Ureter (tissue), 1 donor: ENCODE data around the gene CDH4. TPM values are rescaled to one million over a fixed set of nuclear protein-coding genes. Genes with fewer than 3 reads are reported as not detected.

Experiments
- DNase-seq: peaks from one replicate; pipeline ENCODE4 v3.0.0-alpha.2; 2020; ENCODE audit warnings: low spot score
- total RNA-seq: library from RNA; stranded (reverse); gene quantifications from one replicate; pipeline ENCODE4 v1.2.4, GENCODE V29; 2023
- donor health status: DM: yes; HTN: yes; CAD: no.

Gene CDH4
- total RNA-seq, 1 donor from 2014 or later: 0.26 TPM

DNA sequence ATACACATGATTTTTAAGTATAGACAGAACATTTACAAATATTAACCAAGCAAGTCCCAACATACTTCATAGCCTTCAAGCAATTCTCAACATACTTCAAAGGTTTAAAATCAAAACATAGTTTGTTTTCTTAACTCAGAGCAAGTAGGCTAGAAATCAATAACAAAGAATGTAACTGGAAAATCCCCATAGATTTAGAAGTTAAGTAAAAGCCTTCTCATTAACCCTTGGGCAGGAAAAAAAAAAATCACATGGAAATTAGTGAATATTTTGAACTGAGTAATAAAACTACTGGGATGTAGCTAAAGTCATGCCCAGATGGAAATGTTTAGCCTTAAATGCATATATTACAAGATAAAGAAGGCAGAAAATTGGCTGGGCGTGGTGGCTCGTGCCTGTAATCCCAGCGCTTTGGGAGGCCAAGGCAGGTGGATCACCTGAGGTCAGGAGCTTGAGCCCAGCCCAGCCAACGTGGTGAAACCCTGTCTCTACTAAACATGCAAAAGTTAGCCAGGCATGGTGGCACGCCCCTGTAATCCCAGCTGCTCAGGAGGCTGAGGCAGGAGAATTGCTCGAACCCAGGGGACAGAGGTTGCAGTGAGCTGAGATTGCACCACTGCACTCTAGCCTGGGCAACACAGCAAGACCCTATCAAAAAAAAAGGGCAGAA is 497.5 kb downstream of the CDH4 start:
- DNase-seq: no peak

DNA sequence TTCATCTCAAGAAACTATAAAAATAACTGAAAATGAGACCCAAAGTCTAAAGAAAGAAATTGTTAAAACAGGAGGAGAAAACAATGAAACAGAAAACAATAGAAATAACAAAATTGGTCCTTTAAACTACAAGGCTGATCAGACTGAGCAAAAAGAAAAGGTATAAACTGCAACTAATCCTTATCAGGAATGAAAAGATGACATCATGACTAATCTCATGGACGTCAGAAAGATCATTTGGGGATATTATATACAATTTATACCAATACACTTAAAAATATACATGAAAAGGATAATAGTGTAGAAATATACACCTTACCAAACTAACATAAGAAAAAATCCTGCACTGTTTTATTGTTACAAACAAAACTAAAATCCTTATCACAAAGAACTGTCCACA is 498.0 kb downstream of the CDH4 start:
- no peak for DNase-seq

DNA sequence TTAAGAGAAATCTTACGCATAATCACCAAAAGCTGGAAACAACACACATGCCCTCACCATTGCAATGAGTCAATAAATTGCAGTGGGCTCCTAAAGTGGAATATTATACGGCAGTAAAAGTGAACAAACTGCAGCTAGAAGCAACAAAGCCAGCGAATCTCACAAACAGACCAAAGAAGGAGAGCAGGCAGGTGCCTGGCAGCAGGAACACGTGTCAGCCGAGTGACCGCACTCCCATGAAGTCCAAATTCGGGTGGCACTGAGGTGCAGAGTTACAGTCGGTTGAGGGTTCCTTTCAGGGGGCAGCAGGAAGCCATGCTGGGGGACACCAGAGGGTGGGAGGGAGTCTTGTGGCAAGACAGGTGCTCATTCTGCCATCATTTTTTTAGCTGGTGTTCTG is 500.5 kb downstream of the CDH4 start:
- DNase-seq: no peak

DNA sequence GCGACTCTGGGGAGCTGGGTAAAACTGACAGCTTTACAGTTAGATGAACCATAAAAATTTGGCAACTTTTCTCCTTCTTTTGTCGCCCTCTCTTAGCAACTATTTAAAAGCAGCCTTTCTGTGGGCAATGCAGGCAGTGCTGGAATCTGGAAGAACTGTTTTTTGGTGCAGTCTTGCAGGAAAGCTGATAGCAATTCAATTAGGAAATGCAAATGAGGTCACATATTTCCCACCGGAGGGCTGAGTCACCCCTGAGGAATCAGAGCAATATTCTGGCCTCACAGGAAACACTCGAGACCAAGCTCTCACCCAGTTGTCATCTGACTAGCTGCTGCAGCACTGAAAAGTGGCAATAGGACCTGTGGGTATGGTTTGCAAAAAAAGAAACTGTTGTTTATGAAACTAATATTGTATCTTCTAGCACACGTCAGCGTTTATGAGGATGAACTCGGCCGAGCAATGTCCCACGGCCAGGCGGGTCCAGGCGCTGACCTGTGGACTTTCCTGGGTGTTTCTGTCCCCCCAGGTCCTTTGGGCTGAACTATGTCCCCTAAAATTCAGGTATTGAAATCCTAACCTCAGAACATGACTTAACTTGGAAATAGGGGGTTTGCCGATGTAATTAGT is 501.4 kb downstream of the CDH4 start:
- DNase-seq: no peak

DNA sequence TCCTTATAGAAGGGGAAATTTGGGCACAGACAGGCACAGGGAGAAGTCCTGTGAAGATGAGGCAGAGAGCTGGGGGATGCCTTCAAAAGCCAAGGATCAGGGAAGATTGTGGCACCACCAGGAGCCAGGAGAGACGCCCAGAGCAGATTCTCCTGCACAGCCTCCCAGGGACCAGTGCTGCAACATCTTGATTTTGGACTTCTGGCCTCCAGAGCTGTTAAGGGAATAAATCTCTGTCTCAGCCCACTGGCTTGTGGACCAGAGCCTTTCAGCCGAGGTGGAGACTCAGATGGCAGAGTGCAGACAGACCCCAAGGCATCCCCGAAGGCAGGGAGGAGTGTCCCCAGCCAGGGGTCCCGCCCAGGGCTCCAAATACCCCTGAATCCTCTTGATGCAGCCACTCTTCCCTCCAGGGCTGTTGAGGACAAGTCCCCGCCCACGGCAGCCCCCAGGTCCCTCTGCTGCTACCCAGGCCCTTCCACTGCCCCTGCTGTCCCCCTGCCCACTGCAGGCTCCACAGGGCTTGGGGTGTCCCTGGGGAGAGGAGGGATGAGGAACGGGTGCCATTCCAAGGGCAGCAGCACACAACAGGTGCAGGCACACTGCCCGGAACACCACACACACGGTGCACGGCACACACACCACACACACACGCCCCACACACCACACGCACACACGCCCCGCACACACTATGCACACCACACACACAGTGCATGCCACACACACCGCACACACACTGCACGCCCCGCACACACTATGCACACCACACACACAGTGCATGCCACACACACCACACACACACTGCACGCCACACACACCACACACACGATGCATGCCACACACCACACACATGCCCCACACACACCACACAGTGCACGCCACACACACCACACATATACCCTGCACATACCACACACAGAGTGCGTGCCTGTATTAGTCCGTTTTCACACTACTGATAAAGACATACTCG is 502.2 kb downstream of the CDH4 start:
- no peak for DNase-seq

DNA sequence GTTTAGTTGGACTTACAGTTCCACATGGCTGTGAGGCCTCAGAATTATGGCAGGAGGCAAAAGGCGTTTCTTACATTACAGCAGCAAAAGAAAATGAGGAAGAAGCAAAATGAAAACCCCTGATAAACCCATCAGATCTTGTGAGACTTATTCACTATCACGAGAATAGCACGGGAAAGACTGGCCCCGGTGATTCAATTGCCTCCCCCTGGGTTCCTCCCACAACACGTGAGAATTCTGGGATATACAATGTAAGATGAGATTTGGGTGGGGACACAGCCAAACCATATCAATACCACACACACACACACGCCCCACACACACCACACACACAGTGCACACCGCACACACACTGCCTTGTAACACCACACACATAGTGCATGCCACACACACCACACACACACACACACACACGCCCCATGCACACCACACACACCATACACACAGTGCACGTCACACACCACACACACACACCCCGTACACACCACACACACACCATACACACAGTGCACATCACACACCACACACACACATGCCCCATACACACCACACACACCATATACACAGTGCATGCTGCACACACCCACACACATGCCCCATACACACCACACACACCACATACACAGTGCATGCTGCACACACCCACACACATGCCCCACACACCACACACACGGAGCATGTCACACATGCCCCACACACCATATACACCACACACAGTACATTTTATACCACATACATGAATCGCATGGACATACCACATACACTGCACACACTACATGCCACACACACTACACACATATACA is 503.1 kb downstream of the CDH4 start:
- DNase-seq: no peak

DNA sequence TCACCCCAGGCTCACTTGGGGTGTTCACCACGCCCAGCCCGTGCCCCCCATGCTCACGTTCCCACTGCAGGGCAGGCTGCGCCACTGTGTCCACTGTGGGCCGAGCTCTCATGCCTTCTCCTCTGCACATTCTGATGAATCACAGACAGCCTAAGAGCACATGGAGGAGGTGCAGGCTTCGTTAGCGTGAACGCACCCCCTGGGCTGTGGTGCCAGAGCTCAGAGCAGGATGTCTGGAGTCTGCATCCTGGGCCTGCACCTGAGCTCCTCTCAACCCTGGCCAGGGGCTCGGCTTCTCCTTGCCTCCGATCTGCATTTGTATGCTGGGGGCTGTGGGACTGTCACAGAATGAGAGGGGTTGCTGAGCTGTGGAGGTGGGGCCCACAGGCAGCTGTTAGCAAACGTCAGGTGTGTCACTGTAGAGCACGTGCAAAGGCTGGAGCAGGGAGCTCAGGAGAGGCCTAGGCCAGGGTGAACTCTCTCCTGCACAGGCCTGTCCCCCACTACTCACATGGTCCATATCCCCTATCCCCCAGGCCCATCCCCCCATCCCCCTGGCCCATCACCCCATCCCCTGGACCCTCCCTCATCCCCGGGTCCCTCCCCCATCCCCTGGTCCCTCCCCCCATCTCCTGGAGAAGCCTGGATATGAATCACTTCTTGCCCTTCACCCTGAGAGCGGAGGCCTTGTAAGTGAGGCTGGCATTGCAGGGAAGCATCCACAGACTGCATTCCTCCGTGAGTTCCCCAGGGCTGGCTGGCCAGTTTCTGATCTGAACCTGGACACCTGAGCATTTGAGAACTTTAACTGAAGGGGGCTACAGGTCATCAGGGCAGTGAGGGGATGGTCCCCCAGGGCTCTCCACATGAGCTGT is 504.1 kb downstream of the CDH4 start:
- DNase-seq: no peak

DNA sequence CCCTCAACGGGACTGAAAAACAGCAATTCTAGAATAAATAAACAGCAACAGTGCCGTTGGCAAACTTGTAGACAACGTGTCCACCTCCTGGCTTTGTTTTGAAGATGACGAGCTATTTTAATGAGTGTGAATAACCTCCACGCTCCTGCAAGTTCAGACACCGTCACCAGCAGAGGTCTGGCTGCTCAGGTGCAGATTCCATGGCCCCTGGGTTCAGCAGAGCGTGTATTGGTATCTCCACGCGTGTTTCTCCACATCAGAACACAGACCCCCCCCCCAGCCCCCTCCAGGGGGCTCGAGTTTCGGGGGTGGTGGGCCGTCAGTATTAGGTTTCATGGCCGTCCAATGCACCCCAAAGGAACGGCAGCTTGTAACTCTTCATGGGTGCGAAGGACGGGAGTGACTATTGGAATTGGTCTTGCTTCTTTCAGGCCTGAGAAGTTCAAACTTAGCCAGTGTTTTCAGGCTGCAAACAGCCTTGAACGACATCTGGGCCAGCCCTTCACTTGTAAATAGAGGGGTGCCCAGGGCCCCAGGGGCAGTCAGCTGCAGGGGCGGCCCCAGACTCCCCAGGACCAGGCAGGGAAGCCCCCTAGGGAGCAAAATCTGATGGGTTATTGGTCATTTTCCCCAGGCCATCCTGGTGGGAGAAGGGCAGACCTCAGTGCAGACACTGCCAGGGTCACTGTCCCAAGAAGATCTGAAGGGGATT is 505.1 kb downstream of the CDH4 start:
- DNase-seq: no peak

DNA sequence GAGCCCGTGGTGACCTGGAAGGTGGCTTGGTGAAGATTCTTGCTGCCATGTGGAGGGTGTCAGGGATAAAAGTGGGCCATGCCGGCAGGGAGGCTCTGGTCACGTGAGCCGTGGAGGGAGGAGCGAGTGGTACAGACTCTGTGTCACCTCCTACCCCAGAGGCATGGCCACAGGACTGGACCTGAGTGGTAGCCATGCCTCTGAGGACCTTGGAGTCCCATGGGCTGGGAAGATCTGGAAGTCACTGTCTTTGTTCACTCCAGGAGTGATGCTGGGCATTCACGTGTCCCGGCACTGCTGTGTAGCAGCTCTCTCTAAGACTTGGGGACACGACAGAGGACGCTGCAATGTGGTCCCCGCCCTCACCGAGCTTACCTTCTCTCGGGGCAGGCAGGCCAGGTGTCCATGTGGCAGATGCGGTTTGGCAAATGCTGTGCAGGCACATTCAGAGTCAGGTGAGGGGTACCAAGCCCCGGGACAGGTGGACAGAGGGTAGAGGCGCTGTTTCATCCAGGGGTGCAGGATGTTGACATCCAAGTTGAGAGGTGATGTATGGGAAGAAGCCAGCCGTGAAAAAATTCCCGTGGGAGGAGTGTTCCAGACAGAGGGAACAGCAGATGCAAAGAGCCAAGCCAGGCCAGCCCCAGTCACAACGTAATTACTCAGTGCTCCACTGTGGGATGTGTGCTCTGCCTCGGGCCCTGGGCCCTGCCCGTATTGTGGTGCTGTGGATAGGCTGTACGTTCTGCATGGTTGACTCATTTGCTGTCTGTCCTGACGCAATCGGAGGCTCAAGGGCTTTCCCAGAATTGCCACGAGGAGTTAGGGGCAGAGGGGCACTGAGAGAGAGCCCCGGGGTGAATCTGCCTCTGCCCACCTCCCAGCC is 505.9 kb downstream of the CDH4 start:
- DNase-seq: no peak

DNA sequence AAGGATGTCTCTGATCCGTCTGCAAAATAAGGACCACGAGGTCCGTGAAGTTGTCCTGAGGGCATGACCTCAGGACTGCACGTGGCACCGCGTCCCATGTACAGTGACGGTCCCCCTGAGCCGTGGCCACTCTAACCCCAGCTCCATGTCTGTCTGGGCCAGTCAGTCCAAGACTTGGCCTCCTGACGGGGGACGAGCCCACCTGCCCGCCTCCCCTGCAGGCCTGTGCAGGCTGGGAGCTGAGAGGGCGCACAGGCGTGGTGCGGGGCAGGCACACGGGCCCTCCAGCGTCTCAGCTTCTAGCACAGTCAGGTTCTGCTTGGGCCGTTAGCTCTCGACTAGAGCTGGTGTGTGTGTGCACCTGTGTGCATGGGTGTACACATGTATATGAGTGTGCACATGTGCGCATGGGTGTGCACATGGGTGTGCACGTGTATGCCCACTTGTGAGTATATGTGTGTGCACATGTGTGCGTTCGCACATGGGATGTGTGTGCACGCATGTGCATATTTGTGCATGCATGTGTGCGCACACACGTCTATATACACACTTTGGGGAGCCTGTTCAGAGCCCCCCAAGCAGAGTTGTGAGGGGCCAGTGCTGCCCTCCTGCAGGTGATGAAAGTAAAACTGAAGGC is 506.6 kb downstream of the CDH4 start:
- DNase-seq: no peak

DNA sequence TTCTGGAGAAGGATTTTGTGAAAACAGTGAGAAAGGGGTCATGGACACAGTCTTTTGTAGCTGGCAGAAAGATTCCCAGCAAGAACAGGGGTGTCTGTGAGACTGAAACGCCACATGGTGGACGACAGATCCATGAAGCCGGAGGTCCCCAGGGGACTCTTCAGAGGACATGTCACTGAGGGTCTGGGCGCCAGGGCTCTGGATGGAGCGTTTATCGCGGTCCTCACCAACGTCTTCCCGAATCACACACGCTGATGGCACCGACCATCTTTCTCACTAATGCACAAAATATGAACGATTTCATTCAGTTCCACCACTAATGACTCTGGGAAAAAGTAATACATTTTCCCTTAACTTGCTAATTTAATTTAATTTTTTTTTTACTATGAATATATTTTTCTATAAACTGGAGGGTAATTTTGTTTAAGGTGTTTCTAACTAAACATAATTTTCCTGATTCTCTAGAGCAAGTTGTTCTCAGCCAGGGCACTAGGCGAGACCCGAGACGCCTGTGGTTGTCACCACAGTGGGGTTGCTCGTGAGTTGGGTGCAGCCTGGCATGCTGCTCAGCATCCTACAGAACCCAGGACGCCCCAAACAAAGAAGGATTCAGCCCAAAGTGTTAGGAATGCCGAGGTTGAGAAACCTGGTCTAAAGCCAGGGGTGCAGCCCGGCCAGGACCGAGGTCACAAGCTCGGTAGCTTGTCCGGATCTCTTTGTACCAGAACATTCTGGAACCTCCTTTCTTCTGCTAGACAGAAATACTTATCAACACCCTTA is 507.4 kb downstream of the CDH4 start:
- DNase-seq: no peak

DNA sequence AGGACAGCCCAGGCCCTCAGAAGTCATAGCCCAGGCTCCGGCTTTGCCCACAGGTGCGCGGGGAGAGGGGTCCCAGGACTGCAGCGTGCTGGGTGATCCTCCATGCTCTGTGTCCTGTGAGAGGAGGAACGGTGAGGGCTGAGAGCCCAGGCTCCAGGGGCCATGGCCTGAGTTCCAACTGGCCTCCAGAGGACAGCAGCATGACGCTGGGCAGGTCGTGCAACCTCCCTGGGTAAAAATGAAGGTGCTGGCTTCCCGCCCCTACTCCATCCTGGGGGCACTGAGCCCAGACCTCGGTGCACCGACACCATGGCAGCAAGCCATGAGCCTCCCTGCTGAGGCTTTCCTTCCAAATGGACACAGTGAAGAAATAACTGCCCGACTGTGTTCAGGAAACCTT is 508.3 kb downstream of the CDH4 start:
- no peak for DNase-seq

DNA sequence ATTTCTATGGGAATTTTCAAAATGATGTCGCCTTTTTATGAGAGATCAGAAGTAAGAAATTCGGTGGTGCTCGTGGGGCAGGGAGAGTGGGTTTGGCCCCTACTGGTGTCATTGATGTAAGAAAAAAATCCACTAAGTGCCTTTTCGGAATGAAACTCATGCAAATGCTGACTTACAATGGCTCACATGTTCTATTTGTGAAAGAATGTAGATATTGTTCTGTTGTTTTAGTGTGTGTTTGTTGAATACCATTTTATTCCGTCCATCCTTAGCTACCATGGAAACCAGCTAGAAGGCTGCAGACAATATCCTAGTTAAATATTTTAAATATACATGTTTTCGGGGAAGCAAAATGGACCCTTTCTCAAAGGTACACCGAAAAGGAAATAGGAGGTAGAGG is 508.7 kb downstream of the CDH4 start:
- no peak for DNase-seq

DNA sequence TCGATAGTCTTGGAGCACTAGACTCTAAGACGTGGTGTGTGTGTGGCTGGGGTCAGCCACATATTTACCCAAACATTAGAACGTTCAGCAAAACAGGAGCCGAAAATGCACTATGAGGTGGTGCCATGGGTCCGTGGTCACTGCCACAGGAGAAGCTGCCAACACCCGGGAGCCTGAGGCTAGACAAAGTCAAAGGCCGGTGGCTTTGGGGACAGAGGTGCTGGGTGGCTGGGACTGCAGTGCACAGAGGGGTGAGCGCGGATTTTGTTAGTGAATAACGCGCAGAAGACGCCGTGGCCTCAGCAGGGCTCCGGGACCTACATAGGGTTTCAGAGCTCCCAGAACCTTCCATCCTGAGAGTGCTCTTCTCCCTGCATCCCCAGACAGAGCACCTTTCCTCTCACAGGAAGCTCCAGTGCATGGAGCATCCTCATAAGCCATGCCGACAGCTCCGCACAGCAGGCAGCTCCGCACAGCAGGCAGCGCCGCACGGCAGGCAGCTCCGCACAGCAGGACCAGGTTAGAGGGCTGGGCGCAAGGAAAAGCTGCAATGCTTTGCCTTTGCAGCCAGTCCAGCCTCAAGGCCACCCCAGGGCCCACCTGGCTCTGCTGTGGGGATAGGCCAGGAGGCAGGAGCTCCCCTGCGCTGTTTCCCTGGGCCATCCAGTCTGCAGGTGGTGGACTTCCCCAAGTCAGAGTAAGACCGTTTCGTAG is 509.5 kb downstream of the CDH4 start:
- no peak for DNase-seq

DNA sequence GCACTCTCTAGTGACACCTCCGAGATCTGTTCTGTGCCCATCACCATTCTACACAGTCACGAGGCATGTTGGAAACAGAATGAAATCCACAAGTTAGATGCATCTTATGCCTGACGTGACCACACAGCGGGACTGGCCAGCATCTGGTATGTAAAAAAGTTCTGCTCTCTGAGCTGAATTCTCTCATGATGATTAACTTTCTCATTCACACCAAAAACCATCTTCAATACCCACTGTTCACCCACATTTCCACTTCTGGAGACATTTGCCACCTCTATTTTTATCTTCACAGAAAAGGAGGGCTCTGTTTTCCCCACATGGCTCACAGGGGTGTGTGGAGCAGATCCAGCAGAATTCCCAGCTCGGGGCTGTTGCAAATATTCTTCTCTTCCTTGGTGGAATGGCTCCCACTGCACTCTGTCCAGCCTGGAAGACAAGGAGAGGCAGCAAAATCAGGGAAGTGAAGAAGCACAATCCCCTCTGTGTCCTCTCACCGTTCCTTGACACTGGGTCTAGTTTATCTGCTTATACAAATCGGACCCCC is 510.2 kb downstream of the CDH4 start:
- DNase-seq: no peak

DNA sequence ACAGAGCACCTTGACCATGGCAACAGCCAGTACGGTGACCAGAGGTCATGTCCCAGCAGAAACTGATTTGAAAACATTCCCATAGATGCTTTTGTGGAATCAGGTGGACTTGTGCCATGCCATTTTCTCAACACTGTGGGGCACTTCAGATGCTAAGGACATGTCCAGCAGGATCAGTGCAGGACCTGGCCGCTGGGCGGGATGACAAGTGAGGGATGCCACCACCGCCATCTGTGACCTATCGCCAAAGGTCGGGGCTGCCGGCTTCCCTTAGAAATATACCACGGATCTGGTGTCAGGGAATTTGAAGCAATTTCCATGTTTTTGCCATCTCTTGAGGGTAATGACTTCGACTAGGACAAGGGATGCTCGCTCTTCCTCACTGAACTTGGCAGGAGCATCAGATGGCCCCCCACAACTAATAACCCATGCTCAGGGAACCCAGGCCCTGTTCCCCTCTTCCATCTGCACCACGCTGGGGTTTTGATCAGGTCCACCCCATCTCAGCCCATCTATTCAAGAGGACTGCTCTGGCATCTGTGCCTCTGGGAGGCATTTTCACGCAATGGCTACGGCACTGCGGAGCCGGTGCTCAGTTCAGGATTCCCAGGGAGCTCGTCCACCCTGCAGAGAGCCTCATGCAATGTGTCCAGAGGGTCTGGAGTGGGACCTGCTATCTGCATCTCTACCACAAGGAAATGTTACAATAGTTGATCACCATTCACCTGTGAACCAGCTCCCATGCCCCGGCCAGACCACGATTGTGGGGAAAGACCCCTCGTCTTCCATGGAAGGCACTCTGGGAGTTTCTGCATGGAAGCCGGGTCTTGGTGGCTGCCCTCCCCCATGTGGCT is 511.1 kb downstream of the CDH4 start:
- no peak for DNase-seq
